DMS79 (cell line): ENCODE results near the gene ANKMY2.
A peak's percentile ranks its signal among the peaks of the same experiment; 100 is the strongest.
"Not testable (repeated sequence)": the region's sequence is repeated elsewhere in the genome, so short reads cannot be mapped to it uniquely, and the experiment has no call there.

Source experiments
- DNase-seq: peaks from one replicate; lab custom pipeline; 2025; lab: John Stamatoyannopoulos, UW

The ANKMY2 gene

DNA sequence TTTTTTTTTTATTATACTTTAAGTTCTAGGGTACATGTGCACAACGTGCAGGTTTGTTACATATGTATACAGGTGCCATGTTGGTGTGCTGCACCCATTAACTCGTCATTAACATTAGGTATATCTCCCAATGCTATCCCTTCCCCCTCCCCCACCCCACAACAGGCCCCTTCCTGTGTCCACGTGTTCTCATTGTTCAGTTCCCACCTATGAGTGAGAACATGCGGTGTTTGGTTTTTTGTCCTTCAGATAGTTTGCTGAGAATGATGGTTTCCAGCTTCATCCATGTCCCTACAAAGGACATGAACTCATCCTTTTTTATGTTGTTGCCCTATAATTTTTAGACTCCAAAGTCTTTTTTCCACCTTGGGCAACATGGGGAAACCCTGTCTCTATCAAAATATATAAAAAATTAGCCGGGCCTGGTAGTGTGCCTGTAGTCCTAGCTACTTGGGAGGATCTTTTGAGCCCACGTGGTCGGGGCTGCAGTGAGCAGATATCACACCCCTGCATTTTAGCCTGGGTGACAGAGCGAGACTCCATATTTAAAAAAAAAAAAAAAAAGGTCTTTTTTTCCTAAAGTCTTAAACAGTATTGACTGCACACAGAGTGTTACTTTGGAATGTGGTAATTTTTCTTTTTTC, 14.4 kb upstream of the ANKMY2 start:
- DNase-seq, result not testable (repeated sequence)

DNA sequence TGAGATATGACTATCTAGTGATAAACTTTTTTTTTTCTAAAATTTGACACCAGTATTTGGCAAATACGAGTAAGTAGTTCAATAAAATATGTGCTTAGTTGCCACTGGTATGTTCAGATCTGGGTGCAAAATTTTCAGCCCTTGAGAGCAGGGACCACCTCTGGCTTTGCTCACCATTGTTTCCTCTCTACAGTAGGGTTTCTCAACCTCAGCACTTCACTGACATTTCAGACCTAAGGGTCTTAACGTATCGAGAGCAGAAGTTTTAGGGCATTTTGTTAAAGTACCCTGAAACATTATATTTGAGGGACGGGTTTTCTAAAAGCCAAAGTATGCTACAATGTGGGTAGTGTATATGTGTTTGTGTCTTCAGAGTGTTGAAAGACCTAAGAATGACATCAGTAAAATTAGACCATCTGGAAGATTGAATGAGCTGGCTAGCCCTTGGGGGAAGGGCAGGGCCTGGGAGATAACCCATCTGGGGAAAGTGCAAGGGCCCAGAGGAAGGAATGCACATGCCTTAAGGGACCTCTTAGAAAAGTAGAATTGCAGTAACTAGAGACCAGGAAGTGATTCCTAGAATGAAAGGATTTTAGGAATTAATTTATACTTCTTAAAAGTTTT, 12.2 kb upstream of the ANKMY2 start:
- no peak for DNase-seq

DNA sequence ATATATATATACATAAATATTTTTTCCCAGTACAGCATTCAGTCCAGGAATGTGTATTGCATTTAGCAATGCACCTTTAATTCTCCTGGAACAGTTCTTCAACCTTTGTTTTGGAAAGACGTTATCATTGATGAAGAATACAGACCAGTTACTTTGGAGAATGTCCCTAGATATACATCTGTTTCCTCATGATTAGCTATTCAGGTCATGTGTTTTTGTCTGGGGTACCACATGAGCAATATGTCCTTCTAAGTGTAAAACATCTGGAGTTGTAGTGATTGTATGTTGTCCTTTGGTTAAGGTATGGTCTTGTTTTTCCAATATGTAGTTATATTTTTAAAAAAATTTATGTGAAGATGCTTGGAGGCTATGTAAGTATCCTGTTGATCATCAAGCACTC, 10.6 kb upstream of the ANKMY2 start:
- no peak for DNase-seq

DNA sequence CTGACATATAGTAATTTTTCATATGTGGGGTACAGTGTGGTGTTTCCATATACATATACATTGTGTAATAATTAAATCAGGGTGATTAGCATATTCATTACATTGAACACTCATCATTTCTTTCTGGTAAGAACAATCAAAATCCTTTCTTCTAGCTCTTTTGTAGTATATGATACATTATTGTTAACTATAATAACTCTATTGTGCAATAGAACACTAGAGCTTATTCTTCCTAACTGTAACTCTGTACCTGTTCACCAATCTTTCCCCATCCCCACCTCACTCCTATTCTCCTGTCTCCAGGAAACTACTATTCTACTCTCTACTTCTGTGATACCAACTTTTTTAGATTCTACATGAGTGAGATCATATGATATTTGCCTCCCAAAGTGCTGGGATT, 9.8 kb upstream of the ANKMY2 start:
- DNase-seq, result no peak

DNA sequence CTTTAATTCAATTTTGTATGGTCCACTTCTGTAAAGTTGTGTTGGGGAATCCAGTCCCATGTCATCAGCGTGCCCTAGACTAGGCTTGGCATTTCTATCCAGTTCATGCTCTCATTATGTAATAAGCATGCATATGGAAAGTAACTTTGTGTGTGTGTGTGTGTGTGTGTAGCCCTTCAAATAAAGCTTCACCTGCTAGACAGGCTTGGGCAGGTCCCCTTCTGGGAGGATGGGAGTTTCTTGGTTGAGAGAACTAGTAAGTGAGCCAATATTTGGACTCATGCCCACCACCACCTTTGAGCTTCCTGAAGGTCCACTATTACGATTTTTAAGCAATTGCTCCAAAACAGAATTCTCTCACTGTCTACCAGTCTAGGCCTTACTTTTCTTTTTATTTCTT, 7.3 kb upstream of the ANKMY2 start:
- peak; percentile 96 for DNase-seq

DNA sequence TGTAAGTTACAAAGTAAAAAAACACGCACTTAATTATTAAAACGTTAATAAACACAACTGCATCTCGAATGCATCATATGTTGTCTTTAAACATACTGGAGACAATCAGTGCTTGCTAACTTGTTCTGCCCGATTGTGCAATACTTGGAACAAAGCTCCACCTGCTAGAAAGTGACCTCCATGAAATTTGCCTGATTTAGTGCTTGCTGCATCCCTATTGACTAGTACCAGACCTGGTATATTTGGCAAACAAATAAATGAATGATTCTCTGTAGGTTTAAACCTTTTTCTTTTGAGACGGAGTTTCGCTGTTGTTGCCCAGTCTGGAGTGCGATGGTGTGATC, 6.7 kb upstream of the ANKMY2 start:
- DNase-seq, result no peak

DNA sequence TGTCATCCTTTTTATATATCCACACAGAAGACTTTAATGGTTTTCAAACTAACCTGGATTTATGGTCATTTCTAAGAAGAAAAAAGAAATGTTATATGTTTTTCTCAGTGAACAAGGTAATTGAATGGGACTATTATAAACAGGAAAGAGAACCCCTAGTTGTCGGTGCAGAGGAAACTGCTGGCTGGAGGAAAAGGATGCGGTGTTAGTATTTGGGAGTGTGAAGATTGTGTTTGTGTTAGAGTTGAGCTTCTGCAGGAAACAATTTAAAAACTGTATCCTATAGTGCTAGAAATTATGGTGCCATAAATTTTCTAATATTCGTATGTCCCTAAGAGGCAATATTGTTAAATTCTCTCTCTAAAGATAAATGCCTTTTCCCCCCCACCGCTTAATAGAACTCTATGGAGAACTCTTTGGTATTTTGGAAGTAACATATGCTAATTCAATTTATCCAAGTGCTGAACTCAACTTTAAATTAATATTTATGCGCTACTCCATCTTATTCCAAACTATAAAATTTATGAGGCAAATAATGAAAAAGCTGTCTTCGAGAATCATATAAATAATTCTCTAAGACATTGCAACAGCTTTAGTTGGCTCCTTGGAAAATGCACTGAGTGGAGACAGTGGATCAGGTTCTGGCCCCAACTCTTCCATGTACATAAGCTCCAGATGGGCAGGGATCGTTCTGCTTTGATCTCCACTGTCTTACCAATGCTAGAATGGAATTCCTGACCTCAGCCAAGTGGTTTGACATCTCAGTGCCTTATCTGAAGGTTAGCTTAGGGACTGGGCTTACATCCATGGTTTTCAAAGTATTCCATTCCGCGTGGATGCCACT, 6.1 kb upstream of the ANKMY2 start:
- DNase-seq, result no peak

DNA sequence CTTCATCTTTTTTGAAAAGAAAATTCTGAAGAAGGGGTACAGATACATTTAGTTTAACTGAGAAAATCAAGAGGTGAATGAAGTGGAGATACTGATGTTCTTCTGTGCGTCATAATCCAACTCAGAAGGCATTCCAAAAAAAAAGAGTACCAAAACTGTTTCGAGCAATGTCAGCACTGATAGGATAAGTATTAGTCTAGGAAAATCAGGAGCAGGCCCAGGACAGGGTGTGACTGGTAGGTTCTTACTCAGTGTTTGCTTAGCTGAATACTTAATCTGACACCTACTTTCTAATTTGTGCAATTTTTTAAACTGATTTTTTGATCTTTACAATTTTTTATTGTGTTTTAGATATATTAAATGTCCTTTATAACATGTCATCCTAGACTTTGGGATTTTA, 4.7 kb upstream of the ANKMY2 start:
- DNase-seq, result no peak

DNA sequence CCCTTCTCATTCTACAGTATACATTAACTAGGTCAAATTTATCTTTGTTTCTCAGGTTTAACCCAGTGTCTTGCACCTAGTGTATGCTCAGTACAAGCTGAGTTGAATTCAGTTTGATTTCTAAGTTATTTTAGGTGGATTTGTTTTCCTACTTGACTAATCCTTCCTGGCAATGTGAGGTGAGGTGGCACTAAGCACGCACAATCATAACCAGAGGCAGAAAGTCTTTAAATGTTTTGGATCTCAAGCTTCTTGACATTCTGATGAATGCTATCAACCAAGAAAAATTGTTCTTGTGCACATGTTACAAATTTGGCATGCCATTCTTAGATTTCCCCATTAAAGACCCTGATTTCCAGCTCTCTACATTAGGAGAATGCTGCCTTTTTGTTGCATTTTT, 3.6 kb upstream of the ANKMY2 start:
- no peak for DNase-seq

DNA sequence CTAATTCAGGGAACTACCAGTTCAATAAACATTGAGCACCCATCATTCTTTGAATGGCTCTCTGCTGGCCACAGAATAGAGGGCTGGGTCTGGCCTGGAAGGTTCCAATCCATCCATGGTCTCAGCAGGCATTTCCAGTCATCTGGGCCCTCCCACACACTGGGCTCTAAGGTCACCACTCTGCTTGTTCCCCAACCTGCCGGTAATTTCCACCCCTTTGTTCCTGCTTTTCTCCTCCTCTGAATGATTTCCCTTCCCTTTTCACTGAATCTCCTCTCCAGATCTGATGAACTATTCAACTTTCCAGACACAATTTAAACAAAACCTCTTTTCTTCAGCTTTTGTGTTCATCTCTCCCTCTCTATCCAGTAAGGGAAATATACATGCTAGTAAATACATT, 3.0 kb upstream of the ANKMY2 start:
- no peak for DNase-seq

DNA sequence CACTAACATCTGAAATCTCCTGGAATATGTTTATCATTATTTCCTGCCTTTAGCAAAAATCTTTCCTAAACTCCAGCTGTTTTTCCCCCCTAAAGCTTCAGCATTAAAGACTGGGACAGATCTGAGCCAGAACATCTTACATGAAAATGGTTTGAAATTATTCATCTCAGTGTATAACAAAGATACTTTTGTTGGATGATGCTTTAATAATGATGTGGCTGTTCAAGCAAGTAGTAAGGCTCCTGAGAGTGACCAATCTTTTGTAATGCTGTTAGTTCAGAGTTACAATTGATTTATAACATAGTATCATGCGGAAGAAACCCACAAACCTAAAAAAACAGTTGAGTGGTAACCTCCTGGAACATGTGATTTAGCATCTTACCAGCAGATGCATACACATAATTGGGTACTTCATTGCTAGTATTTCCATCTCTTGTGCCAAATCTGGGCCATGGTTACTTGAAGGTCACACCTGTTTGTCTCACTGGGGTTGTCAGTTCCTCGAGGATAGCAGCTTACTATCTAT, 1.9 kb upstream of the ANKMY2 start:
- DNase-seq, result peak; percentile 38

DNA sequence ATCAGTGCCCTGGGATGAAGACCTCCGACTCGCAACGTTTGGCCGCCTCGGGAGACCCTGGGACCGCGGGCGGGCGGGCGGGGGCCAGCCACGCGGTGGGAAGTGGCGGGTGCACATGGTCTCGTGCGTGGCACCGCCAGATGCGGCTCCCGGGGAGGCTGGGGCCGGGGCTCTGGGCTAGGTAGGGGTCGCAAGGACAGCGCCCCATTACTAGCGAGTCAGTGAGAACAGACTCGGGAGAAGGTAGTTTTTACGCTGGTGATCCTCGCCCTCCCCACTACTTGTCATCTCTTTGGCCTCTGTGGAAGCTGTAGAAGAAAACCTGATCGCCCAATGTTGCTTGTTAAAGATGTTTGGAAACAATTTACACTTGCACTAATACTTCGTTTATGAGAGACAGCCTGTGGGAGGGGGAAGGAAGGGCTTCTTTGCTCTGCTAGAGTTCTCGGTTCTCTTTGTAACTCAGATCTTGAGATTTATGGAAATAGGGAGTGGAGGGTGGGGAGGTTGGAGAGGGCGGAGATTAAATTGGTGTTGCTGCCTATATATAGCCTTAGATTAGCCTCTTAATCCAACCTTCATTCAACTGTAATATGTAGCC, 1.0 kb upstream of the ANKMY2 start:
- no peak for DNase-seq

DNA sequence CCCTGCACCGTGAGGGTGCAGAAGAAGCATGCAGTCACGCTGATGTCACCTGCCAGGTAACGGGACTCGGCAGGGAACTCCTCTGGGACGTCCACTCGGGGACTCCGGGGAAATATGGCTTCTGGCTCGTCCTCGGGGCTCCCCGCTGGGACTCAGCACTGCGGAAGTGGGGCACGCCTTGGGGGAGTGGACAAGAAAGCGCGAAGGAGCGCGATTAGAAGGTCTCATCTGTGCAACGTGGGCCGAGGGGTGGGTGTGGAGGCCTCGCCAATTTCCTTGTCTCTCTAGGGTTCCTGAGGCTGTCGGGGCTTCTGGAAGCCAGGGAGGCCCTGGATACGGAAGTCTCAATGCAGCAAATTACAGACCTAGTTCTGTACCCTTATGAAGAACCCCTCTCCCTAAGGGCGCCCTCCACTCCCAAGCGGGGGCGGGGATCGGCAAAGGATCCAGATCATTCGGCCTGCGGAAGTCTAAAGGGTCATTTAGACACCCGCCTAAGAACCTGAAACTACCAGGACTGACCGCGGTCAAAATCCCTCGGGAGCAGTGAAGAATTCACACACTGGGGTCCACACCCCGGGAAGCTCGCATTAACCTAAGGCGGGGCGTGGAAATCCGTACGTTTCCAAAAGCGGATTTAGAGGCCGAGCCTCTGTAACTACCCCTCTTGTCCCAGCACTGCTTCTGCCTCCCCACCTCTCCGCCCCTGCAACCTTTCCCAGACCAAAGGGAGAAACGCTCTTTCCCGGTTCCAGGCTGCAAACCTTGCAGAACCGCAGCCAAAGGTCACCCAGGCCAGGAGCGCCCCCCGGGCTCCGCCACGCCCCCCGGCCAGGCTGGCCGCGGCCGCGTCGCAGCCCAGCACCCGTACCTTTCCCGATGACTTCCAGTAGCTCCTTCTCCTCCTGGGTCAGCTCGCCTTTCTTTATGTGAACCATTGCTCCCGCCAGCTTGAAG, 640 bp downstream of the ANKMY2 start:
- DNase-seq, result no peak

DNA sequence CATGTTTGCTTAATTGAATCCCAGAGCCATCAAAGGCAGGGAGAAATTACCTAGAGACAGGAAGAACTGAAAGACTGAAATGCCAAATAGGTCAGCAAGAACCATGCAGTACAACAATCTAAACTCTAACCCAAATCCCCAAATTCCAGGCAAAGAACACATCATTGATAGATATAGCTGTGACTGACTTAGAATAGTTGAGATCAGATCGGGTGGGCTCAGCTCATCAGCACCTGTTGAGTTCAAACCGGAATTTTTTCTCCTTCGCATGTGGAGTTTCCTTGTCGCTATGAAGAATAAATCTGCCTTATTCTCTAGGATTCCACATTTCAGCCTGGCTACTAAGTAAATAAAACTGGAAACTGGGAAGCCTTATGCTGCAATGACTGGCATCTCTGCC, 1.4 kb downstream of the ANKMY2 start:
- no peak for DNase-seq

DNA sequence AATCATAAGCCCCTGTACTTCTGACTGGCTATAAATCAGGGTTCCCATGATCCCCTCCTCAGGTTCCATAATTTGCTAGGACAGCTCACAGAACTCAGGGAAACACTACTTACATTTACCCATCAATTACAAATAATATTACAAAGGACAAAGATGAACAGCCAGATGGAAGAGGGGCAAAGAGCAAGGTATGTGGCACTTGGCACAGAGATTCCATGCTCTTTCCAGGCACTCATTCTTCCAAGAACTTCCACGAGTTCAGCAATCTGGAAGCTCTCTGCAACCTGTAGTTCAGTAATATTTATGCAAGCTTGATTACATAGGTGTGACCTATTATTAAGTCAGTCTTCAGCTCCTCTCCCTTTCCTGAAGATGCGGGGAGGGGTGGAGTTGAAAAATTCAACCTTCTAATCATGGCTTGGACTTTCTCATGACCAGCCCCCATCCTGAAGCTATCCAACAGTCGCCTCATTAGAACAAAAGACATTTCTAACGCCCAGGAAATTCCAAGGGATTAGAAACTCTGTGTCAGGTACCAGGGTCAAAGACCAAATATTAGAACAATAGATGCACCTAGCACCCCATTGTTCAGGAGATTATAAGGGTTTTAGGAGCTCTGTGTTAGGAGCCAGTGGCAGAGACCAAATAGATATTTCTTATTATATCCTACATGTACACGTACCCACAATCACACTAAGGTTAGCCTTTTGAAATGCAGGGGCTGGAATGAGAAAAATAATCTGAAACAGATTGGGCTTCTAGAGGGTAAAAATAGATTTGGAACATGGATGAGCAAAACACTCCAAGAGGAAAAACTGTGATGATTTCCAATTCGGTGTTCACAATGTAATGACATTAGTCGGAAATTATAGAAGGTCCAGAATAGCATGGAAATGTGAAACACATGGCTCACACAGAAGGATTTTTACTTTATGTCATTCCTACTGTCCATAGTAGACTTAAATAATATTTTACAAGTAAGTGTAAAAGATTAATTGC, 7.0 kb downstream of the ANKMY2 start:
- DNase-seq, result no peak

DNA sequence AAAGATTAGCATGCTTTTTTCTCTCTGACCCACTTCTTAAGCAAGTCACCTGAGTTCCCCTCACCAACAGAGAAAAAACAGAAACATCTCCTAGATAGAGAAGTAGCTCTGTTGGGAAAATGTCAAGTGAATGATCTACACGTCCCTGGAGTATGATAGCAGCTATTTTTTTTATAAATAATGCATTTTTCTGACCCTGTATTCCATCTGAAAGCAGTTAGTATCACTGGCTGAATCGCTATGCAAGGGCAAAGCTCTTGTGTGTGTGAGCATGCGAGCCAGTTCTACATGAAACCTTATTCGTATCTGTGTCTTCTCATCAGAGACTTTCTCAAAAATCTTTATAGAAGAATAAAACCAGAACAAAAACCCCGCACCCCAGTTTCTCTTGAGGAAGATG, 8.2 kb downstream of the ANKMY2 start:
- DNase-seq, result no peak

DNA sequence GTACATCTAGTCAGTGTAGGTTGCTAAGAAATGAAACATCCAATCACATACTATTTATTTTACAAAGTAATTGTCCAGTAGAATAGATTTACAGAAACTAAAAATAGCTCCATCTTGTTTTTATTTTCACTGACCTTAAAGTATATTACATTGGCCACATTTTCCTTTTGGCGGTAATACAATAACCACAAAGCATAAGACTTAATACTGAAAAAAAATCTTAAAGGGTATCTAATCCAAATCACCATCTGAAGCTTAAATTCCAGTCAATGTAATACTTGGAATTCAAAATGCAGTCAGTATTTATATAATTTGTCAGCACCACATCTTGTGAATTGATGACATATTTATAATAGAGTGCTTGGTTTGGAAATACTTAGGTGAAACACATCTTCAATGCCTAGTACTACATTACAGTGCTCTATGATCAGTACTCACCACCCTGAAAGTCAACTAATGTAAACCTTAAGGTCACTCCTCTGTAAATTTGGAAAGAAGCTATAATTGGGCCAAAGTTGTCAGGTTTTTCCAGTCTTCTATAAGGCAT, 8.9 kb downstream of the ANKMY2 start:
- DNase-seq, result no peak

DNA sequence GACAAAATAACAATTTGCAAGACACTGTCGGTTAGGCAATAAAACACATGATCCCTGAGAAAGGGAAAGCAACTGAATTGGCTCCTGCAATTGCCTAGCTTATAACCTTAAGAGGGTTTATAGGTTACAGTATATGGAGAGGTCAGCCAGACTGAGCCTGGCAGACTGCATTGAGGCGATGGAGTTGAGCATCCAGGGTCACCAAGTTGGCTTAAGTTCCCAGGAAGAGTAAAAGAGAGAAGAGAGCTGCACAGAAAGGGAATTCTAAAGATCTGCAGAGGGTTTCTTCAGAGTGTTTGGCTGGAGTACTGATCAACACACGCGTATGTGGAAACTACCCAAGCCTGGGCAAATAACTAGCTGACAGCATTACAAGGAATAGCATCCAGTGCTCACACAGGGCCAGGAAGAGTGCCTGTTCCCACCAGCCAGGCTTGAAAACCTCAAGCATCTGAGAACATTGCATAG, 11.2 kb downstream of the ANKMY2 start:
- no peak for DNase-seq

DNA sequence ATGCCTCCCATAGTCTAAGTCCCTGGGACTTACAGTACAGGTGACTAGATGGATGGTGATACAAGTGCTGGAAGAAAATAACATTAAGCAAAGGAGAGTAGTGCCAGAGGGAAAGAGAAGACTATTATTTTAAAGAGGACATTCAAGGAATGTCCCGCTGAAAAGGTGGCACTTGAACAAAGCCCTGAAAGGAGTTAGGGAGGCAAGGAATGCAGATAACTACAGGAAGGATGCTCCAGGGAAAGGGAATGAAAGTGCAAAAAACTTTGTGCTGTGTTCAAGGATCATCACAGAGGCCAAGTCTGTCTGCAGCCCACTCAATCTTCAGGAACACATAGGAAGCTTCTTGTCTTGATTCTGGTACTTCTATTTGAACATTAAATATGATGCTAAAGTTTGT, 14.9 kb downstream of the ANKMY2 start:
- no peak for DNase-seq

DNA sequence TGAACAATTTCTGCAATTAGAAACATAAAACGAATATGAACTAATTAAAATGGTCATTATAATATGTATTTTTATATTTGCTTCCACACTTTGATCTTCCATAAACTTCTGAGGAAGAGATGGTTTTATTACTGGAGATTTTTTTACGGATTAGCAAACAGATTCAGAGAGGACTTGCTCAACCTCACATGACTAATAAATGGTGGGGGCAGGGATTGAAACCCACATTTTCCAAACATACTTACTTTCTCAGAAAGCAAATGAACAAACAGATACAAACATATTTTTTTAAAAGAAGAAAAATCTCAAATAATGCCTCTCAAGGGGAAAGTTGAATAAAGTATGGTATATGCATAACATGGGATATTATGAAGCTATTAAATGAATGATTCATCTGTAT, 18.3 kb downstream of the ANKMY2 start:
- no peak for DNase-seq
